Measurements from ENCODE around the gene PRR4. TPM values are rescaled to one million over a fixed set of nuclear protein-coding genes. Genes with fewer than 3 reads are reported as not detected.

The PRR4 gene
- total and polyA plus RNA-seq, 2 donors (not counting 3 experiments of a cell fraction or from before 2014, with no cell fraction given) = 2.4 to 2.8 TPM

Small RNA genes within 50 kb of the gene (small RNA-seq; reads per million reads assigned to genes)
- 2.4 reads per million, percentile 8 among the genes with 10 or more reads in this experiment for gene PRR4 (ENCODE audit: insufficient read depth, insufficient read length, low read depth, low replicate concordance)

Other genes with a start within 250 kb of the PRR4 start
- gene MAGOHB, start 235.9 kb downstream of the PRR4 start, total RNA-seq = 45.4 and 48.3 TPM in 2 replicates
- gene MAGOHB, start 235.9 kb downstream of the PRR4 start, polyA plus RNA-seq = 6.2 and 8.9 TPM in 2 replicates
- gene STYK1, start 175.4 kb downstream of the PRR4 start, total RNA-seq = 14.6 and 15.2 TPM in 2 replicates
- gene STYK1, start 175.4 kb downstream of the PRR4 start, polyA plus RNA-seq = 6.0 and 7.7 TPM in 2 replicates
- gene YBX3, start 126.2 kb downstream of the PRR4 start, total RNA-seq = 411 and 441 TPM in 2 replicates
- gene YBX3, start 126.2 kb downstream of the PRR4 start, polyA plus RNA-seq = 99.3 and 137 TPM in 2 replicates
- not detected in 2 replicates for gene TAS2R7, start 46.8 kb downstream of the PRR4 start, total RNA-seq
- gene TAS2R7, start 46.8 kb downstream of the PRR4 start, polyA plus RNA-seq = not detected in 2 replicates
- gene TAS2R8, start 42.2 kb downstream of the PRR4 start, total RNA-seq = not detected in 2 replicates
- gene TAS2R8, start 42.2 kb downstream of the PRR4 start, polyA plus RNA-seq = not detected in 2 replicates
- not detected in 2 replicates for gene TAS2R9, start 39.3 kb downstream of the PRR4 start, total RNA-seq
- not detected in 2 replicates for gene TAS2R9, start 39.3 kb downstream of the PRR4 start, polyA plus RNA-seq
- 0.66 TPM in 1 of 2 replicates, not detected in the other for gene TAS2R10, start 23.1 kb downstream of the PRR4 start, total RNA-seq
- 0.11 and 0.22 TPM in 2 replicates for gene TAS2R10, start 23.1 kb downstream of the PRR4 start, polyA plus RNA-seq
- 16.2 and 17.0 TPM in 2 replicates for gene PRH1, start 34.8 kb upstream of the PRR4 start, total RNA-seq
- 2.2 and 2.3 TPM in 2 replicates for gene PRH1, start 34.8 kb upstream of the PRR4 start, polyA plus RNA-seq
- 0.97 and 1.7 TPM in 2 replicates for gene TAS2R13, start 60.1 kb upstream of the PRR4 start, total RNA-seq
- gene TAS2R13, start 60.1 kb upstream of the PRR4 start, polyA plus RNA-seq = 0.04 and 0.08 TPM in 2 replicates
- not detected in 2 replicates for gene PRH2, start 79.8 kb upstream of the PRR4 start, total RNA-seq
- gene PRH2, start 79.8 kb upstream of the PRR4 start, polyA plus RNA-seq = 0.21 TPM in 1 of 2 replicates, not detected in the other
- 3.0 and 4.2 TPM in 2 replicates for gene TAS2R14, start 89.8 kb upstream of the PRR4 start, total RNA-seq
- gene TAS2R14, start 89.8 kb upstream of the PRR4 start, polyA plus RNA-seq = 0.76 and 0.91 TPM in 2 replicates
- 1.5 and 1.6 TPM in 2 replicates for gene TAS2R50, start 137.4 kb upstream of the PRR4 start, total RNA-seq
- gene TAS2R50, start 137.4 kb upstream of the PRR4 start, polyA plus RNA-seq = 0.12 TPM in 1 of 2 replicates, not detected in the other
- 2.2 and 3.3 TPM in 2 replicates for gene TAS2R20, start 148.8 kb upstream of the PRR4 start, total RNA-seq
- gene TAS2R20, start 148.8 kb upstream of the PRR4 start, polyA plus RNA-seq = 0.30 and 0.48 TPM in 2 replicates
- 3.1 and 4.1 TPM in 2 replicates for gene TAS2R19, start 173.1 kb upstream of the PRR4 start, total RNA-seq
- 0.12 and 0.29 TPM in 2 replicates for gene TAS2R19, start 173.1 kb upstream of the PRR4 start, polyA plus RNA-seq
- 3.2 and 4.3 TPM in 2 replicates for gene TAS2R31, start 181.9 kb upstream of the PRR4 start, total RNA-seq
- gene TAS2R31, start 181.9 kb upstream of the PRR4 start, polyA plus RNA-seq = 0.12 TPM in 1 of 2 replicates, not detected in the other
- 1.4 and 2.4 TPM in 2 replicates for gene TAS2R46, start 212.8 kb upstream of the PRR4 start, total RNA-seq
- 0.14 TPM in 1 of 2 replicates, not detected in the other for gene TAS2R46, start 212.8 kb upstream of the PRR4 start, polyA plus RNA-seq
- 0.88 and 1.8 TPM in 2 replicates for gene TAS2R43, start 242.8 kb upstream of the PRR4 start, total RNA-seq
- gene TAS2R43, start 242.8 kb upstream of the PRR4 start, polyA plus RNA-seq = 0.07 TPM in 1 of 2 replicates, not detected in the other

Data from endothelial cell of umbilical vein (primary cell).